Measurements from ENCODE around the gene RBP2.
"Not testable (repeated sequence)": the region's sequence is repeated elsewhere in the genome, so short reads cannot be mapped to it uniquely, and the experiment has no call there.

RBP2 gene

GRCh38 chr3:139423232-139423631 lies 53.1 kb downstream of the RBP2 start:
- Histone ChIP-seq H3K36me3 (ENCODE audit: control insufficient read depth, insufficient read depth, low read length) (no peaks in the 10 kb centered on the region), H3K27ac (ENCODE audit: low read depth, low read length, severe bottlenecking) (no peak overlapping the region), H3K4me1 (ENCODE audit: control insufficient read depth, insufficient read depth, low read length, poor library complexity, severe bottlenecking) (no peaks in the 10 kb centered on the region), H3K9me3 (ENCODE audit: control insufficient read depth, low read length) (no peaks in the 10 kb centered on the region), H3K4me3 (ENCODE audit: extremely low read depth, insufficient read depth, low read length, poor library complexity, severe bottlenecking) (no peak overlapping the region)
- 86 to 100% methylated on average over 1 to 2 of the region's 2 CpGs for WGBS, 2 experiments (ENCODE audit: insufficient coverage in 2 of 2)

GRCh38 chr3:139421460-139421859 lies 54.9 kb downstream of the RBP2 start:
- WGBS, 2 experiments (ENCODE audit: insufficient coverage in 2 of 2): 20 to 83% methylated on average over 1 of the region's 1 CpG
- Histone ChIP-seq H3K36me3 (ENCODE audit: control insufficient read depth, insufficient read depth, low read length) (no peaks in the 10 kb centered on the region), H3K9me3 (ENCODE audit: control insufficient read depth, low read length) (no peaks in the 10 kb centered on the region), H3K27ac (ENCODE audit: low read depth, low read length, severe bottlenecking) (no peak overlapping the region), H3K4me3 (ENCODE audit: extremely low read depth, insufficient read depth, low read length, poor library complexity, severe bottlenecking) (no peak overlapping the region), H3K4me1 (ENCODE audit: control insufficient read depth, insufficient read depth, low read length, poor library complexity, severe bottlenecking) (no peaks in the 10 kb centered on the region)

- Histone ChIP-seq H3K36me3 (ENCODE audit: control insufficient read depth, insufficient read depth, low read length) (no peaks in the 10 kb centered on the region), H3K4me1 (ENCODE audit: control insufficient read depth, insufficient read depth, low read length, poor library complexity, severe bottlenecking) (no peaks in the 10 kb centered on the region), H3K9me3 (ENCODE audit: control insufficient read depth, low read length) (no peaks in the 10 kb centered on the region), H3K4me3 (ENCODE audit: extremely low read depth, insufficient read depth, low read length, poor library complexity, severe bottlenecking) (no peak overlapping the region), H3K27ac (ENCODE audit: low read depth, low read length, severe bottlenecking) (no peak overlapping the region)
- no CpG with 5 or more reads among the region's 1 CpG for WGBS, 2 experiments (ENCODE audit: insufficient coverage in 2 of 2)
These were observed 55.3 kb downstream of the RBP2 start for GRCh38 chr3:139421040-139421439.

GRCh38 chr3:139418144-139418543 lies 58.2 kb downstream of the RBP2 start:
- Histone ChIP-seq H3K4me3 (ENCODE audit: extremely low read depth, insufficient read depth, low read length, poor library complexity, severe bottlenecking) (no peak overlapping the region), H3K9me3 (ENCODE audit: control insufficient read depth, low read length) (peaks cover 5% of the 10 kb centered on the region), H3K4me1 (ENCODE audit: control insufficient read depth, insufficient read depth, low read length, poor library complexity, severe bottlenecking) (no peaks in the 10 kb centered on the region), H3K36me3 (ENCODE audit: control insufficient read depth, insufficient read depth, low read length) (no peaks in the 10 kb centered on the region), H3K27ac (ENCODE audit: low read depth, low read length, severe bottlenecking) (no peak overlapping the region)
- 79 to 92% methylated on average over 2 of the region's 2 CpGs for WGBS, 2 experiments (ENCODE audit: insufficient coverage in 2 of 2)

GRCh38 chr3:139416275-139416674 lies 60.0 kb downstream of the RBP2 start:
- Histone ChIP-seq H3K4me3 (ENCODE audit: extremely low read depth, insufficient read depth, low read length, poor library complexity, severe bottlenecking) (no peak overlapping the region), H3K27ac (ENCODE audit: low read depth, low read length, severe bottlenecking) (no peak overlapping the region)
- 100% methylated on average over 1 of the region's 1 CpG; no CpG with 5 or more reads in 1 of the 2 experiments for WGBS, 2 experiments (ENCODE audit: insufficient coverage in 2 of 2)

GRCh38 chr3:139414608-139415224 lies 61.6 kb downstream of the RBP2 start:
- no peak overlapping the region for H3K4me3 ChIP-seq (ENCODE audit: extremely low read depth, insufficient read depth, low read length, poor library complexity, severe bottlenecking)
- no peaks in the 10 kb centered on the region for H3K36me3 ChIP-seq (ENCODE audit: control insufficient read depth, insufficient read depth, low read length)
- H3K27ac ChIP-seq (ENCODE audit: low read depth, low read length, severe bottlenecking): no peak overlapping the region
- WGBS, 2 experiments (ENCODE audit: insufficient coverage in 2 of 2): 89 to 100% methylated on average over 1 to 2 of the region's 2 CpGs
- H3K4me1 ChIP-seq (ENCODE audit: control insufficient read depth, insufficient read depth, low read length, poor library complexity, severe bottlenecking): no peaks in the 10 kb centered on the region
- peaks cover 7% of the 10 kb centered on the region for H3K9me3 ChIP-seq (ENCODE audit: control insufficient read depth, low read length)

More at GRCh38 chr3:139416275-139416674, 60.0 kb downstream of the RBP2 start:
- Histone ChIP-seq H3K4me1 (ENCODE audit: control insufficient read depth, insufficient read depth, low read length, poor library complexity, severe bottlenecking) (no peaks in the 10 kb centered on the region), H3K36me3 (ENCODE audit: control insufficient read depth, insufficient read depth, low read length) (no peaks in the 10 kb centered on the region), H3K9me3 (ENCODE audit: control insufficient read depth, low read length) (peaks cover 7% of the 10 kb centered on the region)

GRCh38 chr3:139412891-139413290 lies 63.4 kb downstream of the RBP2 start:
- H3K4me1 ChIP-seq (ENCODE audit: control insufficient read depth, insufficient read depth, low read length, poor library complexity, severe bottlenecking); H3K27ac ChIP-seq (ENCODE audit: low read depth, low read length, severe bottlenecking); H3K4me3 ChIP-seq (ENCODE audit: extremely low read depth, insufficient read depth, low read length, poor library complexity, severe bottlenecking); H3K36me3 ChIP-seq (ENCODE audit: control insufficient read depth, insufficient read depth, low read length); H3K9me3 ChIP-seq (ENCODE audit: control insufficient read depth, low read length): not testable (repeated sequence)
